AG04450 (cell line): ENCODE measurements around the gene ARSK. TPM values are rescaled to one million over a fixed set of nuclear protein-coding genes. Genes with fewer than 3 reads are reported as not detected.

ENCODE experiments used
- CTCF ChIA-PET: fragments of 300-600, 350-600 bp; formaldehyde crosslinking; extraction: SDS; loops from one replicate; lab custom pipeline; 2022; ENCODE audit warnings: antibody characterized with exemption, inconsistent platforms; lab: Charles Lee
- POLR2A ChIA-PET: fragments of 350-600 bp; formaldehyde crosslinking; extraction: SDS; loops from one replicate; lab custom pipeline; 2021; ENCODE audit warnings: antibody characterized with exemption, inconsistent platforms; lab: Yijun Ruan, JAX
- DNase-seq: peaks from one replicate; pipeline ENCODE4 v3.0.0-alpha.2; 2011; ENCODE audit warnings: low read depth, low spot score
- H3K27ac ChIP-seq: one replicate; pipeline ENCODE4 v1.5.1; 2012; ENCODE audit warnings: low read depth, low read length, control low read depth
- H3K27me3 ChIP-seq: one replicate; pipeline ENCODE4 v1.6.0; 2012; ENCODE audit warnings: low read length; ENCODE audit not compliant: control insufficient read depth, insufficient read depth
- H3K4me3 ChIP-seq: 2 replicates; pipeline ENCODE4 v1.5.1; 2011; ENCODE audit warnings: mild to moderate bottlenecking, low read depth, low read length, control low read depth
- H3K9me3 ChIP-seq: 2 replicates; pipeline ENCODE4 v1.5.1; 2012; ENCODE audit warnings: low read length; ENCODE audit not compliant: control insufficient read depth, insufficient read depth
- polyA plus RNA-seq: library from polyadenylated mRNA; depleted of rRNA; stranded (reverse); fragments of >200 nt; gene quantifications from 2 replicates; pipeline ENCODE4 v1.2.3, GENCODE V29; 2011
- TF ChIP-seq, protein P1 (sequence below): IDR thresholded peaks from 2 replicates; pipeline ENCODE4 v1.5.1; 2011; ENCODE audit warnings: low read depth, low read length, control low read depth, inconsistent platforms

Gene ARSK
- polyA plus RNA-seq, 1 experiment, result 18.3 TPM

DNA sequence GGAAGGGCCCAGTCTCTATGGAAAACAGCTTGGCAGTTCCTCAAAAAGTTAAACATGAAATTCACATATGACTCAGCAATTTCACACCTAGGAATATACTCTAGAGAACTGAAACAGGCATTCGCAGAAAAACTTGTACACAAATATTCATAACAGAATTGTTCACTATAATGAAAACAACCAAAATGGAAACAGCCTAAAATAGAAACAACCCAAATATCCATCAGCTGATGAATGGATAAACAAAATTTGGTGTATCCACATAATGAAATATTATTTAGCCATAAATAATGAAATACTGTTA lies 60.2 kb downstream of the ARSK start:
- H3K27ac ChIP-seq, result no peak overlapping the region
- POLR2A ChIA-PET, result no interaction called here
- TF ChIP-seq, protein P1, sequence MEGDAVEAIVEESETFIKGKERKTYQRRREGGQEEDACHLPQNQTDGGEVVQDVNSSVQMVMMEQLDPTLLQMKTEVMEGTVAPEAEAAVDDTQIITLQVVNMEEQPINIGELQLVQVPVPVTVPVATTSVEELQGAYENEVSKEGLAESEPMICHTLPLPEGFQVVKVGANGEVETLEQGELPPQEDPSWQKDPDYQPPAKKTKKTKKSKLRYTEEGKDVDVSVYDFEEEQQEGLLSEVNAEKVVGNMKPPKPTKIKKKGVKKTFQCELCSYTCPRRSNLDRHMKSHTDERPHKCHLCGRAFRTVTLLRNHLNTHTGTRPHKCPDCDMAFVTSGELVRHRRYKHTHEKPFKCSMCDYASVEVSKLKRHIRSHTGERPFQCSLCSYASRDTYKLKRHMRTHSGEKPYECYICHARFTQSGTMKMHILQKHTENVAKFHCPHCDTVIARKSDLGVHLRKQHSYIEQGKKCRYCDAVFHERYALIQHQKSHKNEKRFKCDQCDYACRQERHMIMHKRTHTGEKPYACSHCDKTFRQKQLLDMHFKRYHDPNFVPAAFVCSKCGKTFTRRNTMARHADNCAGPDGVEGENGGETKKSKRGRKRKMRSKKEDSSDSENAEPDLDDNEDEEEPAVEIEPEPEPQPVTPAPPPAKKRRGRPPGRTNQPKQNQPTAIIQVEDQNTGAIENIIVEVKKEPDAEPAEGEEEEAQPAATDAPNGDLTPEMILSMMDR, result no peak
- no peaks in the 10 kb centered on the region for H3K27me3 ChIP-seq
- no peak for DNase-seq
- H3K4me3 ChIP-seq, result no peak overlapping the region
- CTCF ChIA-PET, result no interaction called here
- H3K9me3 ChIP-seq, result peaks cover 6% of the 10 kb centered on the region

DNA sequence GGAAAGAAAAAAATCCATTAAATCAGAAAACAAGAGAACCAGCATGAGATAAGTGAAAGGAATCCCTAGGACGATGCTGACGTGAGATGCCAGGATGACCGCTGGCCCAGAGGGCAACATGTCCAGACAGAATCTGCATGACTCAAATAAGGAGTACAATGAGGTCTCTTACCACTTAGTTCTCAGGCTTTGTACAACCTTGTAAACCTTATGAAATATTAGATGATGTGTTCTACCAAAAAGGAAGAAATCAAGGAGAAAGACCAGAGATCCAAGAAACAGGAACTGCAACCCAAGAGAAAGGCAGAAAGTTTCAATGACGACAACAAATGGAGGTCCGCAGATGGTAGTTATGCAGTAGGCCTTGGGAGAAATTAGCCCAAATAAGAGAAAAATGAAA lies 62.2 kb downstream of the ARSK start:
- no peak overlapping the region for H3K27ac ChIP-seq
- DNase-seq, result no peak
- TF ChIP-seq, protein P1, result no peak
- ChIA-PET POLR2A (no interaction called here), CTCF (interaction anchor here (0.6 kb wide), 1 partner anchor 164 kb away, joined by 3 read pairs; no protein-coding TSS in a partner anchor)
- H3K4me3 ChIP-seq, result no peak overlapping the region
- peaks cover 6% of the 10 kb centered on the region for H3K9me3 ChIP-seq
- no peaks in the 10 kb centered on the region for H3K27me3 ChIP-seq

DNA sequence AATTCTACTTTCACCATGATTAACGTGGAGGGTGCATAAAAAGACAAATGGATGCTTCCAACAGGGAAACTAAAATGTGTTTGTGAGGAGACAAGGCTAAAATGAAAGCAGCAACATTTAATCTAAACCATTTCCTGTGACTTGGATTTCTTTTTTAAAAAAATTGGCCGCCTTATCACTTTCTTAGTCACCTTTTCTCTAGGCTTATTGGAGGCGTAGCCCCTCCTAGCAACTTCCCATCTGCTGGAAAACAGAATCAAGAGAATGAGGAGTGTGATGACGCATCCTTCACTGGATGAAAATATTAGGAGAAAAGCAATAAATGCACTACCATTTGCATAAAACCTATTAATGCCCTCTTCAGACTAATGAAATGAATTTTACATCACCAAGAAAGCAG lies 64.2 kb downstream of the ARSK start:
- TF ChIP-seq, protein P1, result no peak
- Histone ChIP-seq H3K9me3 (no peaks in the 10 kb centered on the region; the same call in 1 of the 2 replicates), H3K27me3 (no peaks in the 10 kb centered on the region), H3K4me3 (no peak overlapping the region), H3K27ac (no peak overlapping the region)
- DNase-seq, result no peak
- CTCF ChIA-PET, result no interaction called here
- POLR2A ChIA-PET, result no interaction called here

DNA sequence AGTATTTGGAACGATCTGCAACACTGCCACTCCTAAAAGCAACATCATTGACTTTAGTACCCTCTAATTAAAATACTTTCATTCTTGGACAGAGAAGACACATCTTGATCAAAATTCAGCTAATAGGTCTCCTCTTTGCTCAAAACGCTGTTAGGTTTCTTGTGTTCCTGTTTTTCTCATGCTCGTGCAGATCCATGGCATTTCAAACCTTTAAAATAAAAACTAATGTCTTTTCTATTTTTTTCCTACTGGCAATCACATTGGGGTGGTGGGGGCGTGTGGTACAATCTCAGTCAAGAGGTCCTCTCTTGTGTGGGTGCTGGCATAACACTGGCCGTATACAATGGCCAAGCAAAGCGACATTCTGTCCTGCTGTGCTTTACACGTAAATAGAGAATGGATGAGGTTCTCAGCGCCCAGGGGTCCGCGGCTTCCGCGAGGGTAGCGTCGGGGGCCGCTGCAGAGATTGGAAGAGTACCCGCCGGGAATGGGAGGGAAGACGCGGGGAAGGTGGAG lies 64.7 kb downstream of the ARSK start:
- H3K9me3 ChIP-seq, result no peaks in the 10 kb centered on the region; the same call in 1 of the 2 replicates
- POLR2A ChIA-PET, result no interaction called here
- peak overlapping the region; percentile 56 for H3K4me3 ChIP-seq
- H3K27ac ChIP-seq, result no peak overlapping the region
- CTCF ChIA-PET, result no interaction called here
- no peaks in the 10 kb centered on the region for H3K27me3 ChIP-seq
- no peak for DNase-seq
- TF ChIP-seq, protein P1, result no peak

DNA sequence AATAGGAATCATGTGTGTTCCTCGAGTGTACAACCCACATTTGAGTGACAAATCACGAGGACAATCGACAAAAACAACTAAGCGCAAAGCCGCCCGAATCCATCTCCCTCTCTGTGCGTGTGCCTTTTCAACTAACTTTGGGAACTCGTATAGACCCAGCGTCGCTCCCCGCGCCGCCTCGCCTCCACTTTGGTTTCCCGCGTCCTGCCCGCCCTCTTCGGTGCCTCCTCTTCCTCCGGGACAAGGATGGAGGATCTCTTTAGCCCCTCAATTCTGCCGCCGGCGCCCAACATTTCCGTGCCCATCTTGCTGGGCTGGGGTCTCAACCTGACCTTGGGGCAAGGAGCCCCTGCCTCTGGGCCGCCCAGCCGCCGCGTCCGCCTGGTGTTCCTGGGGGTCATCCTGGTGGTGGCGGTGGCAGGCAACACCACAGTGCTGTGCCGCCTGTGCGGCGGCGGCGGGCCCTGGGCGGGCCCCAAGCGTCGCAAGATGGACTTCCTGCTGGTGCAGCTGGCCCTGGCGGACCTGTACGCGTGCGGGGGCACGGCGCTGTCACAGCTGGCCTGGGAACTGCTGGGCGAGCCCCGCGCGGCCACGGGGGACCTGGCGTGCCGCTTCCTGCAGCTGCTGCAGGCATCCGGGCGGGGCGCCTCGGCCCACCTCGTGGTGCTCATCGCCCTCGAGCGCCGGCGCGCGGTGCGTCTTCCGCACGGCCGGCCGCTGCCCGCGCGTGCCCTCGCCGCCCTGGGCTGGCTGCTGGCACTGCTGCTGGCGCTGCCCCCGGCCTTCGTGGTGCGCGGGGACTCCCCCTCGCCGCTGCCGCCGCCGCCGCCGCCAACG lies 65.3 kb downstream of the ARSK start, which contains the start of gene GPR150:
Gene GPR150, plus strand, starts transcription at position 58 of the 840 bp plus-strand sequence. Its CDS starts 189 bp downstream, at position 247.
- Histone ChIP-seq H3K27me3 (no peaks in the 10 kb centered on the region), H3K9me3 (no peaks in the 10 kb centered on the region), H3K4me3 (peak within 1 kb of the TSS; percentile 56), H3K27ac (no peak within 1 kb of the TSS)
- no peak for DNase-seq
- ChIA-PET CTCF (no interaction called here), POLR2A (interaction anchor here (0.5 kb wide), 1 partner anchor 133 kb away, joined by 3 read pairs; no protein-coding TSS in a partner anchor)
- TF ChIP-seq, protein P1, result no peak
